AG04449 (cell line): ENCODE data around the gene SETD9.

Experiments used
- CTCF ChIA-PET: fragments of 350-600 bp; formaldehyde crosslinking; extraction: SDS; loops from one replicate; lab custom pipeline; 2021; ENCODE audit warnings: antibody characterized with exemption; lab: Yijun Ruan, JAX
- POLR2A ChIA-PET: fragments of 400-600, 350-600 bp; formaldehyde crosslinking; extraction: SDS; loops from one replicate; lab custom pipeline; 2020; ENCODE audit warnings: antibody characterized with exemption, inconsistent platforms; lab: Yijun Ruan, JAX
- DNase-seq: peaks from one replicate; pipeline ENCODE4 v3.0.0-alpha.2; 2010; ENCODE audit warnings: low read depth, low spot score
- H3K4me3 ChIP-seq: 2 replicates; pipeline ENCODE4 v1.5.1; 2011; ENCODE audit warnings: low read depth, mild to moderate bottlenecking, control low read depth, low read length
- CTCF ChIP-seq: IDR thresholded peaks from one replicate; pipeline ENCODE4 v1.5.1; 2011; ENCODE audit warnings: mild to moderate bottlenecking, moderate library complexity, low read length, control low read depth, inconsistent platforms; ENCODE audit not compliant: insufficient read depth; ENCODE audit errors: missing control alignments

SETD9 gene

GRCh38 chr5:56900858-56901578 is 8.4 kb upstream of the SETD9 start:
- ChIA-PET POLR2A (no interaction called here), CTCF (interaction anchor here (0.7 to 5.9 kb wide), 34 partner anchors 9 to 1948 kb away, joined by 3 to 55 read pairs (median 4); partner anchors contain the start of genes PLK2 and SETD9)
- no peak for DNase-seq
- no peak overlapping the region for H3K4me3 ChIP-seq
- peak; percentile 52 for TF ChIP-seq CTCF

- peak overlapping the region; percentile 82 for H3K4me3 ChIP-seq
- no peak for DNase-seq
- ChIA-PET POLR2A (interaction anchor here (0.8 to 2.0 kb wide), 3 partner anchors 9 to 311 kb away, joined by 3 to 8 read pairs (median 5); no protein-coding TSS in a partner anchor), CTCF (interaction anchor here (2.7 kb wide), 1 partner anchor 9 kb away, joined by 34 read pairs; no protein-coding TSS in a partner anchor)
- TF ChIP-seq CTCF = no peak
Observed at GRCh38 chr5:56908942-56909293, 478 bp upstream of the SETD9 start.

DNA sequence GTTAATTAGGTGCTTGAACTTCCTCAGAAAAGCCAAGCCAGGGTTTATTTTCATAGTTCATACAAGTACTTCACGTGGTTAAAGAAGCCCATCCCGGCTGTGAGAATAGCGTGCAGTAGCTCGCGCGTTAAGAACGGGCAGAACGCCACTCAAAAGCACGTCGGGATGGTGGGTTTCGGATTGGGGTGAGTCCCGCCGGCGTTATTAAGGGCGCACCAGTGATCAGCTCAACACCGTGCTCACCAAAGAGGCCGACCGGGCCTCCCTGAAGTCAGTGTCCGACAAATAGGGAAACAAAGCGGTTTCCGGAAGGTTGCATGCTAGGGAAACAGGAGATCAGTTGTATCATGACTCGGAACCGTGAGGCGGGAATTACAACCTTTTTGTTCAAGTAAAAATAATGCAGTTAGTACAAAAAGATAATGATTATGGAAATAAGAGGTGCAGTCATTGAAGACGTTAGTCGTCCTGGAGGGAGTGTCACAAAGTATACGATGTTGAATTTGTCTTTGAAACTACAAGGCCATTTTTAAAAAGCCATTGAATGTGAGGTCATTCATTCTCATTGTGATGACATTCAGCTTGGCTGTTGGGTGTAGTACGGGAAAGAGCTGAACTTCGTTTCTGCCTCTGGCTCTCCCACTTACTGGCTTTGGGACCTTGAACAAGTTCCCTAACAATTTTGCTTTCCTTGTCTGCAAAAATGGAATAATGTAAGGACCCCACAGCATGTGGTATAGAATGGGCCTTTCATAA is 992 bp downstream of the SETD9 start:
- CTCF ChIA-PET = interaction anchor here (1.1 to 2.7 kb wide), 3 partner anchors 8 to 309 kb away, joined by 3 to 34 read pairs (median 5); no protein-coding TSS in a partner anchor
- no peak for DNase-seq
- TF ChIP-seq CTCF = no peak
- peak overlapping the region; percentile 68 for H3K4me3 ChIP-seq
- POLR2A ChIA-PET = interaction anchor here (0.6 to 2.0 kb wide), 3 partner anchors 13 to 641 kb away, joined by 3 to 8 read pairs (median 3); no protein-coding TSS in a partner anchor

GRCh38 chr5:56913766-56914165 is 4.4 kb downstream of the SETD9 start:
- no peak for DNase-seq
- no peak for TF ChIP-seq CTCF
- CTCF ChIA-PET = no interaction called here
- no peak overlapping the region for H3K4me3 ChIP-seq
- POLR2A ChIA-PET = interaction anchor here (0.7 kb wide), 1 partner anchor 596 kb away, joined by 3 read pairs; no protein-coding TSS in a partner anchor

DNA sequence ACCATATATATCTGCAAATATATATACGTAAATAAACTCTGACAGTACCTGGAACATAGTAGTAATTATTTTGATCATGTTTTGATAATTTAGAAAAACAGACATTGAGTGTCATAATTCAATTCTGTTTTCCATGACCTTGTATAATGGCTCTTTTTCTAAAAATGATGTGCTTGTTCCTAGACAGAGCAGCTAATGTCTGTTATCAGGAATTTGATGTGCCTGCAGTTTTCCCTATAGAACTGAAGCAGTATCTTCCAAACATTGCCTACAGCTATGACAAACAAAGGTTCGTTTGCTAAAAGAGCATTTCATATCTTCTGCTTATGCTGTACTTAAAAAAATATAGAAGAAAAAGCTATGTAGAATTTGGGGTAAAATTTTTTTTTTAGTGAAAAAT is 5.3 kb downstream of the SETD9 start:
- ChIA-PET POLR2A (no interaction called here), CTCF (interaction anchor here (1.5 to 2.0 kb wide), 2 partner anchors 14 kb away, joined by 5 to 7 read pairs; no protein-coding TSS in a partner anchor)
- no peak overlapping the region for H3K4me3 ChIP-seq
- no peak for DNase-seq
- TF ChIP-seq CTCF = no peak
